ENCODE results near the gene ZNF672. TPM values are rescaled to one million over a fixed set of nuclear protein-coding genes. Genes with fewer than 3 reads are reported as not detected.

The ZNF672 gene
- polyA plus RNA-seq, 1 experiment = 17.1 TPM

DNA sequence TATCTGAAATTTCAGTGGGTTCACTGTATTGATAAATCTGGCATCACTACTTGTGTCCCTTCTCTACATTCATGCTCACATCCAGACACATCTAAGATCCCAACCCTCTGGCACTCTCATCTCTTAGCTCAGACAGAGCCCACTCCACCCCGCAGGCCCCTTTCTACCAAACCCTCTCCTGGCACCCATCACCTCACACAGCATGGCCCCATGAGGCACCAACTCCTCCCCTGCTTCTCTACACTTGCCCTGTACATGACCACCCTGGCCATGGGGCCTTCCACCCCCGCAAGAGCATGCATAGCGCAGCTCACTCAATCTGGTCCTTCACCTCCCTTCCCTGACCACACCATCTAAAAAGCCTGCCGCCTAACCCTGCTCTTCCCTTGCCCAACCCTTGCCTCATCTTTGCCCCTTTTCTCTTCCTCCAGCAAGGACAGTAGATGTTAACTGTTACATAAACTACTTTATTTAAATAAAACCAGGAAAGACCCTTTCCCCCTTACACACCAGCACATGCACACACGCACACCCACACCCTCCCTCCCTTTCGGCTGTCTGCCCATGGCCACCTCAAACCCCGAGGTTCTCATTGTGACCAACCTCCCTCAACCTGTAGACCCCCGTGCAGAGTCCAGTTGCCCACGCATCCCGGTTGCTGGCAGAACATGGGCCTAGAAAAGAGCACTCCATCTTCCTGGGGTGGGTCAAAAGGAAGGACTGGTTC lies 27.9 kb upstream of the ZNF672 start:
- ChIA-PET POLR2A (no interaction called here), CTCF (interaction anchor here (1.8 kb wide), 1 partner anchor 13 kb away, joined by 5 read pairs; no protein-coding TSS in a partner anchor)
- TF ChIP-seq, protein P1, sequence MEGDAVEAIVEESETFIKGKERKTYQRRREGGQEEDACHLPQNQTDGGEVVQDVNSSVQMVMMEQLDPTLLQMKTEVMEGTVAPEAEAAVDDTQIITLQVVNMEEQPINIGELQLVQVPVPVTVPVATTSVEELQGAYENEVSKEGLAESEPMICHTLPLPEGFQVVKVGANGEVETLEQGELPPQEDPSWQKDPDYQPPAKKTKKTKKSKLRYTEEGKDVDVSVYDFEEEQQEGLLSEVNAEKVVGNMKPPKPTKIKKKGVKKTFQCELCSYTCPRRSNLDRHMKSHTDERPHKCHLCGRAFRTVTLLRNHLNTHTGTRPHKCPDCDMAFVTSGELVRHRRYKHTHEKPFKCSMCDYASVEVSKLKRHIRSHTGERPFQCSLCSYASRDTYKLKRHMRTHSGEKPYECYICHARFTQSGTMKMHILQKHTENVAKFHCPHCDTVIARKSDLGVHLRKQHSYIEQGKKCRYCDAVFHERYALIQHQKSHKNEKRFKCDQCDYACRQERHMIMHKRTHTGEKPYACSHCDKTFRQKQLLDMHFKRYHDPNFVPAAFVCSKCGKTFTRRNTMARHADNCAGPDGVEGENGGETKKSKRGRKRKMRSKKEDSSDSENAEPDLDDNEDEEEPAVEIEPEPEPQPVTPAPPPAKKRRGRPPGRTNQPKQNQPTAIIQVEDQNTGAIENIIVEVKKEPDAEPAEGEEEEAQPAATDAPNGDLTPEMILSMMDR (IDR thresholded peaks at IDR 0.05; ENCODE audit: insufficient read depth, low read depth, low read length) = no peak
- Histone ChIP-seq H3K36me3 (ENCODE audit: control insufficient read depth, insufficient read depth, low read length) (peaks cover 34% of the 10 kb centered on the region), H3K27me3 (ENCODE audit: control insufficient read depth, insufficient read depth, low read length) (no peaks in the 10 kb centered on the region), H3K4me3 (ENCODE audit: low read depth, low read length) (no peak overlapping the region)
- no peak for DNase-seq (ENCODE audit: low read depth)

DNA sequence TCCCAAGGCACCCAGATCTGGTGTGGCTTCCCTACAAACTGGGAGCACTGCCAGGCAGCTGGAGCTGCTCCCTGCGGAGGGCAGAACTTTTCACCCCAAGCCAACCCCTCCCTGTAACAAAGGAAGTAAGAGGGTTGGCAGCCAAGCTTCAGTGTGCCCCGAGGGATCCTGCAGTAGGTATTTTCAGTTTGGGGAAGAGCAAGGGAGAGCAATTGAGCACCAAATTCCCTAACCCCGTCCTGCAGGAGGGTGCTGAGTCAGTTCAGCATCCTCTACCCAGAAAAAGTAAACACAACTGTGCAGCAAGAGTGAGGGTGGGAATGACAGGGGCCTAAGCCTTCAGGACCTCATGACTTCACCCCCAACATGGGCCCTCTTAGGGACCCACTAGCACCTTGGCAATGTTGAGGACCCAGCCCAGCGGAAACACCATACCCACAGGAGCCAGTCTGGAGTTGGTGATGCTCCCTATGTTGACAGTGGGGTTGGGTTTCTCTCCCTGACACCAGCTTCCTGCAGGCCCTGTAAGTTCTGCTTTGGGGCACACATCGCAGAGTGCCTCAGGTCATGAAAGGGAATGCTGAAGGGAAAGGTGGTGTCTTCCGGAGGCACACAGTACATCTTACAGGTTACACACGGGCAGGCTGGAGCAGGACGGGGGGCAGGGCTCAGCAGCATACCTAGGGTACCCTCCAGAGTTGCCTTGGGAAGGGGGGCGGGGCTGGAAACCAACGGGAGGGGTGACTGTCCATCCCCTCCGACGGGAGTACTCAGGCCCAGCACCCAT lies 27.1 kb upstream of the ZNF672 start:
- no peak overlapping the region for H3K4me3 ChIP-seq (ENCODE audit: low read depth, low read length)
- DNase-seq (ENCODE audit: low read depth) = no peak
- ChIA-PET CTCF (interaction anchor here (1.8 kb wide), 1 partner anchor 12 kb away, joined by 5 read pairs; no protein-coding TSS in a partner anchor), POLR2A (interaction anchor here (0.7 kb wide), 1 partner anchor 96 kb away, joined by 3 read pairs; no protein-coding TSS in a partner anchor)
- TF ChIP-seq, protein P1 (IDR thresholded peaks at IDR 0.05; ENCODE audit: insufficient read depth, low read depth, low read length) = no peak
- no peaks in the 10 kb centered on the region for H3K27me3 ChIP-seq (ENCODE audit: control insufficient read depth, insufficient read depth, low read length)
- peaks cover 36% of the 10 kb centered on the region for H3K36me3 ChIP-seq (ENCODE audit: control insufficient read depth, insufficient read depth, low read length)

DNA sequence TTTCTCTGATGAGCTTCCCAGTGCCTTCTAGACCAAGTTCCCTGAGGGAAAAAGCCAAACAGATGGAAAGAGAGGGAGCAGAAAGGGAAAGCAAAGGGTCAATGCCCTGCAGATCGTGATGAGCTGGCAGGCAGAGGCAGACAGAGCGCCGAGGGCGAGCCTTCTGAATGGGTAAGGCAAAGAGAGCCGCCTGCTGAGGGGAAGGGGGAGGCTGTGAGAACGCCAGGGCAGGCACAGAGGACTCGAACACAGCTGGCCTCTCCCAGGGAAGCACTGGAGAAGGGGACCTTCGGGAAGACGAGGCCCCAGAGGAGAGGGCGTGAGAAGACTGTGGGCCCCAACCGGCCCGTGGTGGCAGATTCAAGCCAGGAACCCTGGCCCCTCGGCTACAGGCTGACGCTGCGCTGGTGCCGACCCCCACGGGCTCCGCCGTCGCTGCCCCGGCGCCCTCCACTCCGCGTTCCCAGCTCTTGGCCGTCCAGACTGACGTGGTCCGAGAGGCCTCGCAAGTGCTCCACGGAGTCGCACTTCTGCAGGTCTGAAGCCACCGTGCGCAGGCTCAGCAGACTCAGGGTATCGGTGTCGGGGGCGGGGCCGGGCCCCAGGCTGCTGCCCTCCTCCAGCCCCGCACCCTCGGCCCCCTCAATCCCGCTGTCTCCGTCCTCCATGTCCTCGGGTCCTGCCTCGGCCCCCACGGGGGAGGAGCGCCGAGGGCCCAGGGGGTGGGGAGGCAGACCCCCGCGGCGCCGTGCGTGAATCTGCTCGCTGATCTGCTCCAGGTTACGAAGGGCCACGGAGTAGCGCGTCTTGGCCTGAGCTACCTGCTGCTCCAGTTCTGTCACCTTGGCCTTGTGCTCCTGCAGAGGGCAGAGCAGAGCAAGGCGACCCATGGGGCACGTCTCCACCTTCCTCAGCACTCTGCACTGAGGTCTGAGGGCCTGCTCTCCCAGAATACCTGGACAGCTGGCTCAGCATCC lies 26.2 kb upstream of the ZNF672 start:
- no peak for DNase-seq (ENCODE audit: low read depth)
- ChIA-PET POLR2A (interaction anchor here (0.6 to 0.7 kb wide), 2 partner anchors 11 to 95 kb away, joined by 3 read pairs; no protein-coding TSS in a partner anchor), CTCF (interaction anchor here (1.4 to 1.8 kb wide), 2 partner anchors 9 to 11 kb away, joined by 3 to 5 read pairs; no protein-coding TSS in a partner anchor)

DNA sequence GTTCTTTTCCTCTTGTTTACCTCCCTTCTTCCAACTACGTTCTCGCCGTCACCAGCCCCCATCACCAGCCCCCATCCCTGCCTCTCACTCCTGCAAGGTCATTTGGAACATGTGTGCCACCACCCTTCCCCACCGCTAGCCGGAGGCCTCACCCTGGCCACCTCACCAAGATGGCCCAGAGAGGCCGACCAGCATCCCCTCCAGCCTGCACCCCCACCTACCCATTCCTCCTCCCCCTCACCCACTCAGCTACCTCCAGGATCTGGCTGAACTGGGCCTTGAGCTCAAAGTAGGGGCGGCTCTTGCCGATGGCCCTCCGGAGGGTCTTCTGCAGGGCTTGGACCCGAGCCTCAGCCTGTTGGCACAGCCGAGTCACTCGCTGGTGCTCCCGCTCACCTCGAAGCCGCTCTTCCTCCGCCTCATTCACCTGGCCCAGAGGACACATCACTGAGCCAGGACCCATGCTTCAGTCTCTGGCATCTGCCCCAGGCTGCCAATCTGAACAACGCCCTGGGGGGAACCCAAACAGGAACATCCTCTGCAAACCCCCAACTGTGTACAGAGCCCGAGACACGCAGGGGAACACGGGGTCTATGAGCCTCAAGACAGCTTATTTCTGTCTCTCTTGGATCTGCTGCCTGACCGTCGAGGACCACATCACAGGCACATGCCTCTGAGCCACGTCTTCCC lies 25.1 kb upstream of the ZNF672 start:
- no peak overlapping the region for H3K4me3 ChIP-seq (ENCODE audit: low read depth, low read length)
- no peaks in the 10 kb centered on the region for H3K27me3 ChIP-seq (ENCODE audit: control insufficient read depth, insufficient read depth, low read length)
- ChIA-PET POLR2A (no interaction called here), CTCF (interaction anchor here (1.4 kb wide), 1 partner anchor 8 kb away, joined by 3 read pairs; no protein-coding TSS in a partner anchor)
- TF ChIP-seq, protein P1 (IDR thresholded peaks at IDR 0.05; ENCODE audit: insufficient read depth, low read depth, low read length) = no peak
- peaks cover 44% of the 10 kb centered on the region for H3K36me3 ChIP-seq (ENCODE audit: control insufficient read depth, insufficient read depth, low read length)
- no peak for DNase-seq (ENCODE audit: low read depth)

More for the DNA sequence above, 26.2 kb upstream of the ZNF672 start:
- H3K4me3 ChIP-seq (ENCODE audit: low read depth, low read length) = no peak overlapping the region
- TF ChIP-seq, protein P1 (IDR thresholded peaks at IDR 0.05; ENCODE audit: insufficient read depth, low read depth, low read length) = no peak
- peaks cover 43% of the 10 kb centered on the region for H3K36me3 ChIP-seq (ENCODE audit: control insufficient read depth, insufficient read depth, low read length)
- no peaks in the 10 kb centered on the region for H3K27me3 ChIP-seq (ENCODE audit: control insufficient read depth, insufficient read depth, low read length)

Measured in BJ (cell line).